SH-SY5Y (cell line): Measurements from ENCODE around the gene MYO7B.

Source experiments
- GATA2 ChIP-seq: IDR thresholded peaks from 2 replicates; pipeline ENCODE4 v1.6.1; 2011; ENCODE audit warnings: mild to moderate bottlenecking, low read depth, low read length
- GATA3 ChIP-seq: IDR thresholded peaks from 2 replicates; pipeline ENCODE4 v1.6.1; 2011; ENCODE audit warnings: low read depth, mild to moderate bottlenecking, low read length, moderate library complexity

DNA sequence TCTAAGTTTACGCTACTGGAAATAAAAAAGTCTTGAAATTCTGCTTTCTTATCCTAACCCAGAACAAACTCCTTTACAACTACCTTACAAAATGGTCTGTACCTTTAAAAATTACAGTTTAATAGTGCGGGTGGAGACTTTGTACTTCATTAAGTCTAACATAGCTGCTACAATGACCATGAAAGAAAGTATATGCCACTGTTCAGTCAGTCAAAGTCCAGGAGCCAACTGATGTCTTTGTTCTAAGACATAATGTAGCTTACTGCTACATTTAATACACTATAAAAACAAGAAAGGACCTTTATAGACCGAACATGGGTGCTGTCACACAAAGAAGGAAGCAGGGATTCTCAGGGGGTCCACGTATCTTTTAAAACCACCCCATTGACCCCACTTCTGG is 45.2 kb upstream of the MYO7B start:
- TF ChIP-seq GATA2 (no peak), GATA3 (no peak)
